ENCODE measurements around the gene CST8. TPM values are rescaled to one million over a fixed set of nuclear protein-coding genes. Genes with fewer than 3 reads are reported as not detected.

The CST8 gene, protein sequence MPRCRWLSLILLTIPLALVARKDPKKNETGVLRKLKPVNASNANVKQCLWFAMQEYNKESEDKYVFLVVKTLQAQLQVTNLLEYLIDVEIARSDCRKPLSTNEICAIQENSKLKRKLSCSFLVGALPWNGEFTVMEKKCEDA
- total RNA-seq (2014; rRNA removed; shearing (Covaris generic); ENCODE audit: low replicate concordance): not detected in 2 replicates

GRCh38 chr20:23490817-23491216, at the start of gene CST8:
TSS of gene CST8 (plus strand) at chr20:23491117. CDS start at chr20:23491668, 551 bp downstream.
- in situ Hi-C loops (cut with HindIII; ENCODE audit: low pct_unique_long_range_greater_than_20kb, low sequenced_read_pairs): no loop called here
- no peak for DNase-seq (ENCODE audit: low read depth)

DNA sequence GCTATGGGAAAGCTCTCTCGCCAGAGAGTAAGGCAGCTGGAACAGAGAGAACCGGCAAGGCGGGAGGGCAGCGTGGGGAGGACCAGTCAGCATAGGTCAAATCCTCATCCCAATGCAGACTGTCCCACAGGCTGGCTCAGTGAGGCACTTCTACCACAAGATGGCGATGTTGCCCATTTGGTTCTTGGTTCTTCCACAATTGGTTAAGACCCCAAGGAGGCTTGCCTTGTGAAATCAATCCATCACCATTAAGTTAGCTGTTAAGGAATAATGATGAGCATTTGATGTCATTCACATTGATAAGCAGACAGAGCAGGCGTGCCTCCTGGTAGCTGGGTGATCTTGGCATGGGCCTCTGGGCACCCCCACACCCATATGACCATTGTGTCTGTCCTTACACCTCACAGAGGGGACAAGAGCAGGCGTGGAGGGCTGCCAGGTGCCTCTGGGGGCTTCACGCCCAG, 49.0 kb upstream of the CST8 start:
- DNase-seq (ENCODE audit: low read depth): peak; percentile 52
- in situ Hi-C loops (cut with HindIII; ENCODE audit: low pct_unique_long_range_greater_than_20kb, low sequenced_read_pairs): no loop called here

DNA sequence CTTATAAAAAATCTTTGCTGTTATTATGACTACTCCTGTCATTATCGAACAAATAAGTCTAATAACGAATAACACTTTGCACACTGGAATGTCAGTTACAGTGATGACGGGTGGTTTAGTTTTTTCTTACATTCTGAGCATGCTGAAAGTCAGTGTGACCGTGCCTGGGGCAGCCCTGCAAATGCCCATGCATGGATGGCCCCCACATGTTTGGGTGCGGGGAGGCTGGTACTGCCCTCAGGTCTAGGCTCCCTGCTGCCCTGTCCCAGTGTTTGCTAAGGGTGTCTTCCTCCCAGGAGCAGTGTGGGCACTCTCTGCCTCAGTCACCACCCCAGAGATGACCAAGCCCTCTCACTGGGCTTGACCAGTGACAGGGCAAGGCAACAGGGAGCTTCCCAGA, 48.5 kb upstream of the CST8 start:
- no peak for DNase-seq (ENCODE audit: low read depth)
- in situ Hi-C loops (cut with HindIII; ENCODE audit: low pct_unique_long_range_greater_than_20kb, low sequenced_read_pairs): no loop called here

DNA sequence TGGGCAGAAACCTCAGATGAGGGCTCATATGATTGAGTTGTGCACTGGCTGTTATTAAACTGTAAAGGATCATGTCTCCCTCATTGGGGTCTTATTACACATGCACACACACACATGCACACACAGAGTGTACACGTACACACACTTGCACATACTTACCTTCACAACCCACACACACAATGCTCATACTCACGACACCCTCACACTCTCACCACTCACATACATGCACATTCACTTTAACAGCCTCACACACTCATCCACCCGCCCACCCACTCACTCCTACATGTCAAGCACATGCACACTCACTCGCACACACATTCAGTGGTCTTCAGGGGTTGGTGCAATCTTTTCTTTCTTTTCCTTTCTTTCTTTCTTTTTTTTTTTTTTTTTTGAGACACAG, 46.1 kb upstream of the CST8 start:
- in situ Hi-C loops (cut with HindIII; ENCODE audit: low pct_unique_long_range_greater_than_20kb, low sequenced_read_pairs): no loop called here
- DNase-seq (ENCODE audit: low read depth): no peak

- in situ Hi-C loops (cut with HindIII; ENCODE audit: low pct_unique_long_range_greater_than_20kb, low sequenced_read_pairs): no loop called here
Measured at GRCh38 chr20:23445596-23446217, 45.2 kb upstream of the CST8 start.

DNA sequence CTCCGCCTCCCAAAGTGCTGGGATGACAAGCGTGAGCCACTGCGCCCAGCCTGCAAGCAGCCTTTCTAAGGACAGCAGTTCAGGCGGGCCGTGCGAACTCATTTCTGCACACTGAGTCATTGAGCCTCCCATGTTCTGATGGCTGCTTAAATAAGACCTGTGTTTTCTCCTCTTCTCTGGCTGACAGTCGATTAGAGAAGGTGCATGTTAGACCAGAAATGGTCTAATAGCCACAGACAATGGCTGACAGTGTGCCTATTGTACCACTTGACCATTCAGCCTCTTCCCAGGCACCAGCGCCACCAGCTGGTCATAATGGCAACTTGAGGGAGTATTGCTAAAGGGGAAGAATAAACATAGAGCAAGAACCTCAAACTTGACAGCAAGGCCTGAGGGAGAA, 44.4 kb upstream of the CST8 start:
- peak; percentile 71 for DNase-seq (ENCODE audit: low read depth)
- in situ Hi-C loops (cut with HindIII; ENCODE audit: low pct_unique_long_range_greater_than_20kb, low sequenced_read_pairs): no loop called here

More at GRCh38 chr20:23445596-23446217, 45.2 kb upstream of the CST8 start:
- DNase-seq (ENCODE audit: low read depth): peak; percentile 18

DNA sequence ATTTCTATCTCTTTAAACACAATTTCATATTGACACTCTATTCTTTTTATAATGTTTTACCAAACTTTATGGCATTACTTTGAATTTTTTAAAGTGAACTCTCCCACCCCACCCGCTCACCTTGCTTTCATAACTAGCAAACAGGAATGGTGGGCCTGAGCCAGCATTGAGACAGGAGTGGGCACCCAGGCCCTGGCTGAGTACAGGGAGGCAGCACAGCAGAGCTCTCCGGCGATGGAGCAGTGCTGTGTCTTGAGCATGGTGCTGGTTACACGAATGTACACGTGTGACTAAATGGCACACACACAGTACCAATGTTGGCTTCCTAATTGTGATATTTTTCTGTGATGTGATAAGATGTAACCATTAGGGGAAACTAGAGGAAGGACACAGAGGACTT, 42.8 kb upstream of the CST8 start:
- in situ Hi-C loops (cut with HindIII; ENCODE audit: low pct_unique_long_range_greater_than_20kb, low sequenced_read_pairs): no loop called here
- DNase-seq (ENCODE audit: low read depth): no peak

DNA sequence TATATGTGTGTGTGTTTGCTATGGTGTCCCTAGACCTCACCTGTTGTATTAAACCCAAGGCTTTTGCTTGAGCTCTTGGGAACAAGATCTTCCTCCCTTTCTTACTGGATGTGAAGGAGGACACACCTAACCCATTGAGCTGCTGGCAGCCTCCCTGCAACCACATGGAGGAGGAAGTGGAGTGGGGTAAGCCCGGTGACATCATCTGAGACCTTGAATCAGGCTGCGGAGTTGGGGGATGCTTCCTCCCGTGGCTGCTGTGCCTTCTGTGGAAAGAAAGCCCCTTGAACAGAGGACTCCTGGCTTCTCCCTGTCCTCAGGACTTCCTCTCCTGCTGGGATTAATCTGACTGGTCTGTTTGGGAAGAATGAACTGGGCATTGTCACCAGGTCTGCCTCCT, 41.5 kb upstream of the CST8 start:
- in situ Hi-C loops (cut with HindIII; ENCODE audit: low pct_unique_long_range_greater_than_20kb, low sequenced_read_pairs): no loop called here
- no peak for DNase-seq (ENCODE audit: low read depth)

DNA sequence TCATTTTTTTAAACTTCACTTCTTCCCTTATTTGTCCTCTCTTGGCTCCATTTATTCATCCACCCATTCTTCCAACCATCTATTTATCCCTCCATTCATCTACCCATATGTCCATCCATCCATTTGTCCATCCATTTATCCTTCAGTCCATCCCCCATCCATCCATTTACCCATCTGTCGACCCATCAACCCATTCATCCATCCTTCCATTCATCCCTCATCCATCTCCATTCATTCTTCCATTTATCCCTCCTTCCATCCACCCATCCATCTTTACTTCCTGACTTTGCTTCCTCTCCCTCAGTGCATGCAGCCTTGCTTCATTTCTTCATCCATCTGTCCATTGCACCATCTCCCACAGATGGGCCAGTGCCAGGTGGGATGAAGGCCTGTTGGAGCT, 40.0 kb upstream of the CST8 start:
- DNase-seq (ENCODE audit: low read depth): no peak
- in situ Hi-C loops (cut with HindIII; ENCODE audit: low pct_unique_long_range_greater_than_20kb, low sequenced_read_pairs): no loop called here

DNA sequence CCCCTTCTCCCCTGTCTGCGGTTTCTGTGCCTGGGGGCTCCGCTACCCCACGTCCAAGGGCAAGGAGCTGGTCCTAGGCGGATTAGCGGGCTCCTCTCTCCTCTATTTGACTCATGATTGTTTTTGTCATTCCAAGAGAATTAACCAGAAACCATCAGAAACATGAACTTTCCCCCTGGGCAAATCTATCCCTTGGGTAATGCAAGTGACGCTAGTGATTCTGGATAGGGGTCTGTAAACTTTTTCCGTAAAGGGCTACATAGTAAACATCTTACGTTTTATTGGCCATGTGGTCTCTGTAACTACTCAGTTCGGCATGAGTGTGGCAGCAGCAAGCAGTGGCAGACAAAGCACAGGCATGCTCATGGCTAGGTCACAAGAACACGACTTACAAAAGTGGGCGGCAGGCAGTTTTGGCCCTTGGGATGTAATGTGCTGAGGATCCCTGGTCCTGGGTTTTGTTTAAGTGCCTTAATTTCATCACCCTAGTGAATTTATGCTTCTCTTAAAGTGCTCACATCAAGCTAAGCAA, 38.9 kb upstream of the CST8 start:
- in situ Hi-C loops (cut with HindIII; ENCODE audit: low pct_unique_long_range_greater_than_20kb, low sequenced_read_pairs): no loop called here

GRCh38 chr20:23452776-23453175, 38.1 kb upstream of the CST8 start, which contains the start of gene CST11:
TSS of gene CST11 (minus strand) at chr20:23452876. CDS start at chr20:23452811, 65 bp downstream.
- in situ Hi-C loops (cut with HindIII; ENCODE audit: low pct_unique_long_range_greater_than_20kb, low sequenced_read_pairs): no loop called here
- DNase-seq (ENCODE audit: low read depth): no peak

More for the DNA sequence above, 38.9 kb upstream of the CST8 start:
- DNase-seq (ENCODE audit: low read depth): no peak

GRCh38 chr20:23453549-23454543, 37.1 kb upstream of the CST8 start:
- in situ Hi-C loops (cut with HindIII; ENCODE audit: low pct_unique_long_range_greater_than_20kb, low sequenced_read_pairs): no loop called here
- DNase-seq (ENCODE audit: low read depth): no peak

DNA sequence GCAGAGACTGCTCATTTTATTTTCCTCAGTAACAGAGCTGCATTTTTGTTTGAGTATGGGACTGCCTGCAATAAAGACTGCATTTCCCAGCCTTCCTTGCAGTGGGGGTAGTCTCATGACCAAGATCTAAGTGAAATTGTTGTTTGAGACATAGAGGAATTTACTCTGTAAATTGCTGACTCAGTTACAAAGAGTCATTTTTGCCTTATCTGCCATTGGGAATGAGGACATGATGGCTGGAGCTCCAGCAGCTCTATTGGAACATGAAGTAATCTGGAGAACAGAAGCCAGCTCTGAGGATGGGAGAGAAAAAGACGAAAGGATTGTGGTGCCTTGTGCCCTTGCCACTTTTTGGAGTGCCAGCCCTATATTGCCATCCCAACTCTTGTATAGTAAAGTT, 36.1 kb upstream of the CST8 start:
- no peak for DNase-seq (ENCODE audit: low read depth)
- in situ Hi-C loops (cut with HindIII; ENCODE audit: low pct_unique_long_range_greater_than_20kb, low sequenced_read_pairs): no loop called here

GRCh38 chr20:23455639-23456038, 35.3 kb upstream of the CST8 start:
- DNase-seq (ENCODE audit: low read depth): no peak
- in situ Hi-C loops (cut with HindIII; ENCODE audit: low pct_unique_long_range_greater_than_20kb, low sequenced_read_pairs): no loop called here

DNA sequence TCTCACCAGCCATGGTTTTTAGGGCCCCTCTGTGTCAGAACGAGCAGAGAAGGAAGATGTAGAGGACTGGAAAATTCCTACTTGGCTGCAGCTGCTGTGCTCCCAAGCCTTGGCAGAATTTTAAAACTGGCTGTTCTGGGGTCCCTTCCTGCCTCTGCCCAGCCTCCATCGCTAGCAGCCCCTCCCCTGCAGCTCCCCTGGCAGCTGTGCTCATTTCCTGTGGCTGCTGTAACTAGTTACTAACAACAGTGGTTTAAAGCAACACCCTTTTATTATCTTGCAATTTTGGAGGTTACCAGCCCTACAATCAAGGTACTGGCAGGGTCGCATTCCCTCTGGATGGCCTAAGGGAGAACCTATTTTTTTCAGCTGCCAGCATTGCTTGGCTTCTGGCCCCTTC, 34.5 kb upstream of the CST8 start:
- in situ Hi-C loops (cut with HindIII; ENCODE audit: low pct_unique_long_range_greater_than_20kb, low sequenced_read_pairs): no loop called here
- no peak for DNase-seq (ENCODE audit: low read depth)

- in situ Hi-C loops (cut with HindIII; ENCODE audit: low pct_unique_long_range_greater_than_20kb, low sequenced_read_pairs): no loop called here
- DNase-seq (ENCODE audit: low read depth): no peak
Measured at GRCh38 chr20:23456873-23457272, 34.0 kb upstream of the CST8 start.

DNA sequence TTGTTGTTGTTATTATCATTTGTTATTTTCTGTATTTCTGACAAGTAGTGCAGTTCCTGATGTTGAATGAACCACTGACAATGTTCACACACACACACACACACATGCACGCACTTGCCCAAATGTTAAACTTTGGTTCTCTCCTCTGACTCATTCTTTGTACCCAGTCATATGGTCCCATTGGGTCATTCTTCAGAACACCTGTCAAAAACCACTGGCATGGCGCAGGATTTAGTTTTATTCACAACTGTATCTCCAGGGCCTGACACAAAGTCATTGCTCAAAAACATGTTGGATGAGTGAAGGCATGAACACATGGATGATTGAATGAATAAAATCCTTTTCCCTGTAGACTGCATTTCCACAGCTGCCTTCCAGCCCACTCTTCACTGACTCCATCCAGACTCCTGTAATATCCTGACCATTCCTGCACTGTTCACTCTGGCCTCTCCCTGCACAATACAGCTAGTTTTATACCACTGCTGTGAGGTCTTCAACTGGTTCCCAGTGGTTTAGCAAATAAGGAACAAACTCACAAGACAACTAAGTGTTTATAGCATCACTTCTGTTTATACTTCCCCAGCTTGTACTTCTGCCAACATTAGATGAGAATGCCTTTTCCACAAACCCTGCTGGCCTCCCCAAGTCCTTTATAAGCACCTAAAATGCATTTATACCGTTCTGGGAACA, 31.3 kb upstream of the CST8 start:
- in situ Hi-C loops (cut with HindIII; ENCODE audit: low pct_unique_long_range_greater_than_20kb, low sequenced_read_pairs): no loop called here

DNA sequence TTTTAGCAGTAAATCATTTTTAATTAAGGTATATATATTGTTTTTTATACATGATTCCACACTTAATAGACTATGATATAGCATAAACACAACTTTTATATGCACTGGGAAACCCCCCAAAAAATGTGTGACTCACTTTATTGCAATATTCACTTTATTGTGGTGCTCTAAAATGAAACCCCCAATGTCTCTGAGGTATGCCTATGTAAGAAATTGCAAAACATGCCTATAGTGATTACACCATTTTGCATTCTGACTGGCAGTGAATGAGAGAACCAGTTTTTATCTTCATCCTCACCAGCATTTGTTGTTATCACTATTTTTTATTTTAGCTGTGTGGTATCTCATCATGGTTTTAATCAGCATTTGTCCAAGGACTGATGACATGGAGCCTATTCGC, 29.7 kb upstream of the CST8 start:
- no peak for DNase-seq (ENCODE audit: low read depth)
- in situ Hi-C loops (cut with HindIII; ENCODE audit: low pct_unique_long_range_greater_than_20kb, low sequenced_read_pairs): no loop called here

More for the DNA sequence above, 31.3 kb upstream of the CST8 start:
- no peak for DNase-seq (ENCODE audit: low read depth)

Data from Caki2 (cell line).